ENCODE data around the gene PSEN1. TPM values are rescaled to one million over a fixed set of nuclear protein-coding genes. Genes with fewer than 3 reads are reported as not detected.

PSEN1 gene
- polyA plus RNA-seq, 1 of the 3 experiments (the other 2 are of a cell fraction): 9.0 TPM

DNA sequence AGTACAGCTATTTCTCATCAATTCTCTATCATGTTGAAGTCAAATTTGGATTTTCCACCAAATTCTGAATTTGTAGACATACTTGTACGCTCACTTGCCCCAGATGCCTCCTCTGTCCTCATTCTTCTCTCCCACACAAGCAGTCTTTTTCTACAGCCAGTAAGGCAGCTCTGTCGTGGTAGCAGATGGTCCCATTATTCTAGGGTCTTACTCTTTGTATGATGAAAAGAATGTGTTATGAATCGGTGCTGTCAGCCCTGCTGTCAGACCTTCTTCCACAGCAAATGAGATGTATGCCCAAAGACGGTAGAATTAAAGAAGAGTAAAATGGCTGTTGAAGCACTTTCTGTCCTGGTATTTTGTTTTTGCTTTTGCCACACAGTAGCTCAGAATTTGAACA lies 83.8 kb downstream of the PSEN1 start:
- Histone ChIP-seq H3K4me3 (ENCODE audit: low read depth in 2 of 2, low read length in 1 of 2) (no peak overlapping the region), H3K27ac (ENCODE audit: low read depth in 2 of 2, low read length in 1 of 2) (no peak overlapping the region), H3F3A (replicated peaks; ENCODE audit: insufficient read depth) (no peaks in the 10 kb centered on the region), H3K79me2 (ENCODE audit: insufficient read depth) (no peaks in the 10 kb centered on the region), H3K36me3 (replicated peaks in 1 of 2; ENCODE audit: control insufficient read depth in 1 of 2, insufficient read depth in 2 of 2, low read length in 1 of 2) (peaks cover 34 to 51% of the 10 kb centered on the region in 2 experiments), H3K9me3 (no peaks in the 10 kb centered on the region), H2AFZ (ENCODE audit: low read depth) (no peak overlapping the region), H3K4me2 (no peak overlapping the region), H4K20me1 (ENCODE audit: insufficient read depth) (no peaks in the 10 kb centered on the region), H3K9me2 (no peaks in the 10 kb centered on the region), H3K4me1 (ENCODE audit: control insufficient read depth in 1 of 2, insufficient read depth in 2 of 2, low read depth in 1 of 2, low read length in 1 of 2) (no peaks in the 10 kb centered on the region; a peak in 1 of 4 replicates), H3K27me3 (ENCODE audit: insufficient read depth) (no peaks in the 10 kb centered on the region), H3K9ac (no peak overlapping the region)
- POLR2A ChIA-PET: no interaction called here
- 96% methylated on average over 4 of the region's 4 CpGs for WGBS (ENCODE audit: low lambda C conversion rate)
- DNase-seq: no peak
- TF ChIP-seq, protein P1, sequence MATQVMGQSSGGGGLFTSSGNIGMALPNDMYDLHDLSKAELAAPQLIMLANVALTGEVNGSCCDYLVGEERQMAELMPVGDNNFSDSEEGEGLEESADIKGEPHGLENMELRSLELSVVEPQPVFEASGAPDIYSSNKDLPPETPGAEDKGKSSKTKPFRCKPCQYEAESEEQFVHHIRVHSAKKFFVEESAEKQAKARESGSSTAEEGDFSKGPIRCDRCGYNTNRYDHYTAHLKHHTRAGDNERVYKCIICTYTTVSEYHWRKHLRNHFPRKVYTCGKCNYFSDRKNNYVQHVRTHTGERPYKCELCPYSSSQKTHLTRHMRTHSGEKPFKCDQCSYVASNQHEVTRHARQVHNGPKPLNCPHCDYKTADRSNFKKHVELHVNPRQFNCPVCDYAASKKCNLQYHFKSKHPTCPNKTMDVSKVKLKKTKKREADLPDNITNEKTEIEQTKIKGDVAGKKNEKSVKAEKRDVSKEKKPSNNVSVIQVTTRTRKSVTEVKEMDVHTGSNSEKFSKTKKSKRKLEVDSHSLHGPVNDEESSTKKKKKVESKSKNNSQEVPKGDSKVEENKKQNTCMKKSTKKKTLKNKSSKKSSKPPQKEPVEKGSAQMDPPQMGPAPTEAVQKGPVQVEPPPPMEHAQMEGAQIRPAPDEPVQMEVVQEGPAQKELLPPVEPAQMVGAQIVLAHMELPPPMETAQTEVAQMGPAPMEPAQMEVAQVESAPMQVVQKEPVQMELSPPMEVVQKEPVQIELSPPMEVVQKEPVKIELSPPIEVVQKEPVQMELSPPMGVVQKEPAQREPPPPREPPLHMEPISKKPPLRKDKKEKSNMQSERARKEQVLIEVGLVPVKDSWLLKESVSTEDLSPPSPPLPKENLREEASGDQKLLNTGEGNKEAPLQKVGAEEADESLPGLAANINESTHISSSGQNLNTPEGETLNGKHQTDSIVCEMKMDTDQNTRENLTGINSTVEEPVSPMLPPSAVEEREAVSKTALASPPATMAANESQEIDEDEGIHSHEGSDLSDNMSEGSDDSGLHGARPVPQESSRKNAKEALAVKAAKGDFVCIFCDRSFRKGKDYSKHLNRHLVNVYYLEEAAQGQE (IDR thresholded peaks at IDR 0.05; ENCODE audit: low read depth, low read length): no peak
- TF ChIP-seq TCF12 (IDR thresholded peaks at IDR 0.05): no peak
- TF ChIP-seq FOXM1 (IDR thresholded peaks at IDR 0.05; ENCODE audit: low read depth): no peak
- no peak for TF ChIP-seq POLR2AphosphoS5 (IDR thresholded peaks at IDR 0.05; ENCODE audit: low read depth, low read length)
- no peak for TF ChIP-seq FOSL2 (IDR thresholded peaks at IDR 0.05; ENCODE audit: borderline replicate concordance, low read depth)
- TF ChIP-seq RFX5 (IDR thresholded peaks at IDR 0.05; ENCODE audit: low read length): no peak
- no peak for TF ChIP-seq EZH2phosphoT487 (IDR thresholded peaks at IDR 0.05; ENCODE audit: borderline replicate concordance, low read depth)
- no peak for TF ChIP-seq NFIC (IDR thresholded peaks at IDR 0.05; ENCODE audit: borderline replicate concordance)
- no peak for TF ChIP-seq FOXJ3 (CRISPR knock-in tag; IDR thresholded peaks at IDR 0.05)
- CTCF ChIA-PET: interaction anchor here (1.1 to 1.4 kb wide), 2 partner anchors 12 to 19 kb away, joined by 3 read pairs; no protein-coding TSS in a partner anchor

DNA sequence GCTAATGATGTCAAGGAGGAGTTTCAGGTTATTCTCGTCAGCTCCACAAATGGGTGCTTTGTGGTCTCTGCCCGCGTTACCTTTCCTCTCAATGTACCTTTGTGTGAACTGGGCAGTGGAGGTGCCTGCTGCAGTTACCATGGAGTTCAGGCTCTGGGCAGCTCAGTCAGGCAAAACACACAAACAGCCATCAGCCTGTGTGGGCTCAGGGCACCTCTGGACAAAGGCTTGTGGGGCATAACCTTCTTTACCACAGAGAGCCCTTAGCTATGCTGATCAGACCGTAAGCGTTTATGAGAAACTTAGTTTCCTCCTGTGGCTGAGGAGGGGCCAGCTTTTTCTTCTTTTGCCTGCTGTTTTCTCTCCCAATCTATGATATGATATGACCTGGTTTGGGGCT lies 84.3 kb downstream of the PSEN1 start:
- DNase-seq: no peak
- POLR2A ChIA-PET: no interaction called here
- Histone ChIP-seq H3F3A (replicated peaks; ENCODE audit: insufficient read depth) (no peaks in the 10 kb centered on the region), H3K27ac (ENCODE audit: low read depth in 2 of 2, low read length in 1 of 2) (no peak overlapping the region), H3K9ac (no peak overlapping the region), H3K4me3 (ENCODE audit: low read depth in 2 of 2, low read length in 1 of 2) (no peak overlapping the region), H3K79me2 (ENCODE audit: insufficient read depth) (no peaks in the 10 kb centered on the region), H3K4me2 (no peak overlapping the region), H3K9me2 (no peaks in the 10 kb centered on the region), H4K20me1 (ENCODE audit: insufficient read depth) (no peaks in the 10 kb centered on the region), H2AFZ (ENCODE audit: low read depth) (no peak overlapping the region), H3K4me1 (ENCODE audit: control insufficient read depth in 1 of 2, insufficient read depth in 2 of 2, low read depth in 1 of 2, low read length in 1 of 2) (no peaks in the 10 kb centered on the region; a peak in 1 of 4 replicates), H3K36me3 (replicated peaks in 1 of 2; ENCODE audit: control insufficient read depth in 1 of 2, insufficient read depth in 2 of 2, low read length in 1 of 2) (peaks cover 30 to 51% of the 10 kb centered on the region in 2 experiments), H3K27me3 (ENCODE audit: insufficient read depth) (no peaks in the 10 kb centered on the region), H3K9me3 (no peaks in the 10 kb centered on the region)
- WGBS (ENCODE audit: low lambda C conversion rate): 100% methylated on average over 5 of the region's 5 CpGs
- no peak for TF ChIP-seq FOXM1 (IDR thresholded peaks at IDR 0.05; ENCODE audit: low read depth)
- TF ChIP-seq, protein P2, sequence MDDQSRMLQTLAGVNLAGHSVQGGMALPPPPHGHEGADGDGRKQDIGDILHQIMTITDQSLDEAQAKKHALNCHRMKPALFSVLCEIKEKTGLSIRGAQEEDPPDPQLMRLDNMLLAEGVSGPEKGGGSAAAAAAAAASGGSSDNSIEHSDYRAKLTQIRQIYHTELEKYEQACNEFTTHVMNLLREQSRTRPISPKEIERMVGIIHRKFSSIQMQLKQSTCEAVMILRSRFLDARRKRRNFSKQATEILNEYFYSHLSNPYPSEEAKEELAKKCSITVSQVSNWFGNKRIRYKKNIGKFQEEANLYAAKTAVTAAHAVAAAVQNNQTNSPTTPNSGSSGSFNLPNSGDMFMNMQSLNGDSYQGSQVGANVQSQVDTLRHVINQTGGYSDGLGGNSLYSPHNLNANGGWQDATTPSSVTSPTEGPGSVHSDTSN (IDR thresholded peaks at IDR 0.05): no peak
- no peak for TF ChIP-seq NFIC (IDR thresholded peaks at IDR 0.05; ENCODE audit: borderline replicate concordance)
- TF ChIP-seq TCF12 (IDR thresholded peaks at IDR 0.05): no peak
- TF ChIP-seq, protein P3, sequence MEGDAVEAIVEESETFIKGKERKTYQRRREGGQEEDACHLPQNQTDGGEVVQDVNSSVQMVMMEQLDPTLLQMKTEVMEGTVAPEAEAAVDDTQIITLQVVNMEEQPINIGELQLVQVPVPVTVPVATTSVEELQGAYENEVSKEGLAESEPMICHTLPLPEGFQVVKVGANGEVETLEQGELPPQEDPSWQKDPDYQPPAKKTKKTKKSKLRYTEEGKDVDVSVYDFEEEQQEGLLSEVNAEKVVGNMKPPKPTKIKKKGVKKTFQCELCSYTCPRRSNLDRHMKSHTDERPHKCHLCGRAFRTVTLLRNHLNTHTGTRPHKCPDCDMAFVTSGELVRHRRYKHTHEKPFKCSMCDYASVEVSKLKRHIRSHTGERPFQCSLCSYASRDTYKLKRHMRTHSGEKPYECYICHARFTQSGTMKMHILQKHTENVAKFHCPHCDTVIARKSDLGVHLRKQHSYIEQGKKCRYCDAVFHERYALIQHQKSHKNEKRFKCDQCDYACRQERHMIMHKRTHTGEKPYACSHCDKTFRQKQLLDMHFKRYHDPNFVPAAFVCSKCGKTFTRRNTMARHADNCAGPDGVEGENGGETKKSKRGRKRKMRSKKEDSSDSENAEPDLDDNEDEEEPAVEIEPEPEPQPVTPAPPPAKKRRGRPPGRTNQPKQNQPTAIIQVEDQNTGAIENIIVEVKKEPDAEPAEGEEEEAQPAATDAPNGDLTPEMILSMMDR (IDR thresholded peaks at IDR 0.05): no peak
- no peak for TF ChIP-seq RAD21 (IDR thresholded peaks at IDR 0.05; ENCODE audit: low read length)
- no peak for TF ChIP-seq NRF1 (IDR thresholded peaks at IDR 0.05; ENCODE audit: low read depth, low read length)
- TF ChIP-seq, protein P4, sequence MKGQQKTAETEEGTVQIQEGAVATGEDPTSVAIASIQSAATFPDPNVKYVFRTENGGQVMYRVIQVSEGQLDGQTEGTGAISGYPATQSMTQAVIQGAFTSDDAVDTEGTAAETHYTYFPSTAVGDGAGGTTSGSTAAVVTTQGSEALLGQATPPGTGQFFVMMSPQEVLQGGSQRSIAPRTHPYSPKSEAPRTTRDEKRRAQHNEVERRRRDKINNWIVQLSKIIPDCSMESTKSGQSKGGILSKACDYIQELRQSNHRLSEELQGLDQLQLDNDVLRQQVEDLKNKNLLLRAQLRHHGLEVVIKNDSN (IDR thresholded peaks at IDR 0.05; ENCODE audit: borderline replicate concordance, low read depth): no peak
- CTCF ChIA-PET: interaction anchor here (1.1 kb wide), 1 partner anchor 11 kb away, joined by 3 read pairs; no protein-coding TSS in a partner anchor
